ENCODE data around the gene KRTAP12-3.

Gene KRTAP12-3

DNA sequence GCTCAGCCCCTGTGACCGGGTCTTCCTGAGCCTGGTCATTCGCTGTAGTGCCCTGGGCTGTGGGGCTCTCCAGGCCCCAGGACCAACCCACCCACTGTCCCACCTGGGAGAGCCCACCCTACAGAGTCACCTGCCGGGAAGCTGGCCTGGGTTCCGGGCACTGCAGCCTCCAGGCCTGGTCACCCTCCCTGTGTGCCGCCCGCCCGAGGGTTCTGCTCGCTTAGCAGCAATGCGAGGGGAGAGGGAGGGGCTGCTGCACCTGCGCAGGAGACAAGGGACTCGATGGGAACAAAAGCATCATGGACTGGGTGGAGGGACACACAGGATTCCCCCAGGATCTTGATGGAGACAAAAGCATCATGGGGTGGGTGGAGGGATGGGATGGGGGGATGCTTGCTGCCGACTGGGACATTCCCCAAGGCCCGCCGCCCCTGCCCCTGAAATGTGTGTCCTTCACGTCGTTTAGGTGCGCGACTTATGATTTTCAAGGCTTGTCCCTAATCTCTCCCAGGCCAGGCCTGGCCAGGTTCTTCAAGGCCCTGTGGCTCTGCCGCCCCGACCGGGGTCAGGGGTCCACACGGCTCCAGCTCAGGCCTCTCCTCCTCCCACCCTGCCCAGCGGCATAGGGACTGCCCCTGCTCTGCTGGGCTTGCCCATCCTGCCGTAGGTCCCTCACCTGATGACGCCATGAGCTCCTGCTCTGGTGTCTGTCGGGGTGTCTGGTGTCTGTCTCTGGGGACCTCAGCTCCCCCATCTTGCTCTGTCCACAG is 44.2 kb upstream of the KRTAP12-3 start:
- TF ChIP-seq, protein P1, sequence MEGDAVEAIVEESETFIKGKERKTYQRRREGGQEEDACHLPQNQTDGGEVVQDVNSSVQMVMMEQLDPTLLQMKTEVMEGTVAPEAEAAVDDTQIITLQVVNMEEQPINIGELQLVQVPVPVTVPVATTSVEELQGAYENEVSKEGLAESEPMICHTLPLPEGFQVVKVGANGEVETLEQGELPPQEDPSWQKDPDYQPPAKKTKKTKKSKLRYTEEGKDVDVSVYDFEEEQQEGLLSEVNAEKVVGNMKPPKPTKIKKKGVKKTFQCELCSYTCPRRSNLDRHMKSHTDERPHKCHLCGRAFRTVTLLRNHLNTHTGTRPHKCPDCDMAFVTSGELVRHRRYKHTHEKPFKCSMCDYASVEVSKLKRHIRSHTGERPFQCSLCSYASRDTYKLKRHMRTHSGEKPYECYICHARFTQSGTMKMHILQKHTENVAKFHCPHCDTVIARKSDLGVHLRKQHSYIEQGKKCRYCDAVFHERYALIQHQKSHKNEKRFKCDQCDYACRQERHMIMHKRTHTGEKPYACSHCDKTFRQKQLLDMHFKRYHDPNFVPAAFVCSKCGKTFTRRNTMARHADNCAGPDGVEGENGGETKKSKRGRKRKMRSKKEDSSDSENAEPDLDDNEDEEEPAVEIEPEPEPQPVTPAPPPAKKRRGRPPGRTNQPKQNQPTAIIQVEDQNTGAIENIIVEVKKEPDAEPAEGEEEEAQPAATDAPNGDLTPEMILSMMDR (conservative IDR thresholded peaks at IDR 0.05; ENCODE audit: control insufficient read depth, insufficient read depth, low read depth, low read length): no peak
- H3K4me3 ChIP-seq (ENCODE audit: control insufficient read depth, low read depth, low read length): no peak overlapping the region
- DNase-seq (ENCODE audit: low read depth): no peak

- no peak overlapping the region for H3K4me3 ChIP-seq (ENCODE audit: control insufficient read depth, low read depth, low read length)
- no peak for DNase-seq (ENCODE audit: low read depth)
- TF ChIP-seq, protein P1 (conservative IDR thresholded peaks at IDR 0.05; ENCODE audit: control insufficient read depth, insufficient read depth, low read depth, low read length): no peak
Observed at GRCh38 chr21:44614161-44614631, 43.5 kb upstream of the KRTAP12-3 start.

GRCh38 chr21:44614961-44615391 is 42.8 kb upstream of the KRTAP12-3 start:
- DNase-seq (ENCODE audit: low read depth): no peak
- H3K4me3 ChIP-seq (ENCODE audit: control insufficient read depth, low read depth, low read length): no peak overlapping the region
- TF ChIP-seq, protein P1 (conservative IDR thresholded peaks at IDR 0.05; ENCODE audit: control insufficient read depth, insufficient read depth, low read depth, low read length): no peak

GRCh38 chr21:44615466-44615865 is 42.3 kb upstream of the KRTAP12-3 start:
- no peak overlapping the region for H3K4me3 ChIP-seq (ENCODE audit: control insufficient read depth, low read depth, low read length)
- TF ChIP-seq, protein P1 (conservative IDR thresholded peaks at IDR 0.05; ENCODE audit: control insufficient read depth, insufficient read depth, low read depth, low read length): no peak
- no peak for DNase-seq (ENCODE audit: low read depth)

GRCh38 chr21:44615911-44616590 is 41.7 kb upstream of the KRTAP12-3 start:
- TF ChIP-seq, protein P1 (conservative IDR thresholded peaks at IDR 0.05; ENCODE audit: control insufficient read depth, insufficient read depth, low read depth, low read length): no peak
- DNase-seq (ENCODE audit: low read depth): no peak
- H3K4me3 ChIP-seq (ENCODE audit: control insufficient read depth, low read depth, low read length): no peak overlapping the region

DNA sequence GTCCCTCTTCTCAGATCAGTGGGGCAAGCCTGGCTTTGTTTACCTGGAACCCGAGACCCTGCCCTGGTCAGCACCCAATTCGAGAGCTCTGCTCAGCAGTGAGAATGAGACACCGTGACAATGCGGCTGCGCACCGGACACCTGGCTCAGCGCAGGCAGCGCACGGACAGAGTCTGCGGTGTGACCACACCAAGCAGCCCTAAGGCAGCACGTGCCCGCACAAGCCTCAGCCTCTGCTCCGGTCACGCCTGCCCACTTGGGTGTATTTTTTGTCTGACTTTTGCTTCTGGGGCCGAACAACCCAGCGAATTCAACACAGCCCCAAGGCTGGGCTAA is 41.2 kb upstream of the KRTAP12-3 start:
- DNase-seq (ENCODE audit: low read depth): no peak
- no peak overlapping the region for H3K4me3 ChIP-seq (ENCODE audit: control insufficient read depth, low read depth, low read length)
- TF ChIP-seq, protein P1 (conservative IDR thresholded peaks at IDR 0.05; ENCODE audit: control insufficient read depth, insufficient read depth, low read depth, low read length): no peak

Data from fibroblast of mammary gland (primary cell).